AG09319 (cell line): ENCODE results near the gene THEMIS.

Experiments
- DNase-seq: peaks from one replicate; pipeline ENCODE4 v3.0.0-alpha.2; 2010; ENCODE audit warnings: low read depth; ENCODE audit errors: extremely low read depth
- TF ChIP-seq, protein P1 (sequence below): IDR thresholded peaks from 2 replicates; pipeline ENCODE4 v1.5.1; 2011; ENCODE audit warnings: low read depth, mild to moderate bottlenecking, inconsistent platforms, low read length, moderate library complexity

THEMIS gene

DNA sequence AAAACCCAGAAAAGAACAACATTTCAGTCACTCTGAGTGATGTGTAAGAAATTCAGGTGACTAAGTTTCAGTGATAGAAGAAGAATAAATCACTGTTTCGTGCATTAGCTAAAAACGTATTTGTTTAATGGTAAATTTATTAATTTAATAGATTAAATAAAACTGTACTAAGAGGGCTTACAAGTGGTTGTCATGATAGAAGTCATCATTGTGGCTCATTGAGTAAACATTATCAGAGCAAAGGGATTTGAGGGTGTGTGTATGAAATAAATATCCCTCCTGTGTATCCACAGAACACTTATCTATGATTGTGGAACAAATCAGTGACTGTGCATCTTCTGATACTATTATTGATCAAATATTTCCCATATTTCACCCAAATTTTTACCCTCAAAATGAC lies 40.1 kb downstream of the THEMIS start:
- DNase-seq = no peak
- TF ChIP-seq, protein P1, sequence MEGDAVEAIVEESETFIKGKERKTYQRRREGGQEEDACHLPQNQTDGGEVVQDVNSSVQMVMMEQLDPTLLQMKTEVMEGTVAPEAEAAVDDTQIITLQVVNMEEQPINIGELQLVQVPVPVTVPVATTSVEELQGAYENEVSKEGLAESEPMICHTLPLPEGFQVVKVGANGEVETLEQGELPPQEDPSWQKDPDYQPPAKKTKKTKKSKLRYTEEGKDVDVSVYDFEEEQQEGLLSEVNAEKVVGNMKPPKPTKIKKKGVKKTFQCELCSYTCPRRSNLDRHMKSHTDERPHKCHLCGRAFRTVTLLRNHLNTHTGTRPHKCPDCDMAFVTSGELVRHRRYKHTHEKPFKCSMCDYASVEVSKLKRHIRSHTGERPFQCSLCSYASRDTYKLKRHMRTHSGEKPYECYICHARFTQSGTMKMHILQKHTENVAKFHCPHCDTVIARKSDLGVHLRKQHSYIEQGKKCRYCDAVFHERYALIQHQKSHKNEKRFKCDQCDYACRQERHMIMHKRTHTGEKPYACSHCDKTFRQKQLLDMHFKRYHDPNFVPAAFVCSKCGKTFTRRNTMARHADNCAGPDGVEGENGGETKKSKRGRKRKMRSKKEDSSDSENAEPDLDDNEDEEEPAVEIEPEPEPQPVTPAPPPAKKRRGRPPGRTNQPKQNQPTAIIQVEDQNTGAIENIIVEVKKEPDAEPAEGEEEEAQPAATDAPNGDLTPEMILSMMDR = no peak

DNA sequence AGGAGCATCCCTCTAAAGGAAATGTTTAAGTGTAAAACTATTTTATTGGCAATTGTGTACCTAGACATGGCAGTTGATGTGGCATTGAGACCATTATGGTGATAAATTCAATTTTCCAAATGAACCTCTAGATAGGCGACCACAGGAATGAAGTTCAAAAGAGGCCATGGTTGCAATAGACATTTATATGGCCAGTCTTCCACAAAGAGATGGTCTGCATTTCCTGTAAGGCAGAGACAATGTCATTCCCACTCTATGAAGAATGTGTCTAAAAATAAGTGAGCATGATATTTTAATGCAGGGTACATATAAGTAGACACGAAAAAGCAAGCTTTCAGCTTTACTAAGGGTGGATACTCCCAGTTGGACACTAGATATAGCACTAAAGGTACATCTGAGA lies 40.9 kb downstream of the THEMIS start:
- TF ChIP-seq, protein P1 = no peak
- DNase-seq = no peak

DNA sequence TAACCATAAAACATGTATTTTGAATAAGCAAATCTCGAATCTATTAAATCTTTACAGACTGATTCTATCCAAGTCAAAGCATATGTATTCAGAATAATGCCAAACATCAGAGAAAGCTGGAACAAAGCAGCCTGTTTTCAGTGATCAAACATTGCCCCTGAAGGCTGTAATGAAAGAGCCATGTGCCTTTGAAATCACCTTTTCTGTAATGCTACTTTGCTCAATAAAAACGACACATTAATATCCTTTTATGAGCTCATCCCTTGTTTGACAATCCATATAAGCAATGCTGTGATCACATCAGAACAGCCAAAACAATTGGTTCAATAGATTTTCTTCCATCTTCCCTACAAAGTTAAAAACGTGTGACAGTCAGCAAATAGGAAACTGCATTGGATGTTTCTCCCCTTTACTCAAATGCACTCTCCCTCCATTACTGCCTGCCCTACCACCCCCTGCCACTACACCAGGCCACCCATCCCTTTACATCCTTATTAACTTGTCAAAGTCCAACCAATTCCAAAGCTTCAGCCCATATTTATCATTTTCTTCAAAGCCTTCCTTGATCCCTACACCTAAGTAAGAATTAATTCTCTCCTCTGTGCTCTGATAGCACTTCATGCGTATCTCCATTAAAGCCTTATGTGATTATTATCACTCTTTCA lies 42.0 kb downstream of the THEMIS start:
- DNase-seq = no peak
- TF ChIP-seq, protein P1 = no peak

DNA sequence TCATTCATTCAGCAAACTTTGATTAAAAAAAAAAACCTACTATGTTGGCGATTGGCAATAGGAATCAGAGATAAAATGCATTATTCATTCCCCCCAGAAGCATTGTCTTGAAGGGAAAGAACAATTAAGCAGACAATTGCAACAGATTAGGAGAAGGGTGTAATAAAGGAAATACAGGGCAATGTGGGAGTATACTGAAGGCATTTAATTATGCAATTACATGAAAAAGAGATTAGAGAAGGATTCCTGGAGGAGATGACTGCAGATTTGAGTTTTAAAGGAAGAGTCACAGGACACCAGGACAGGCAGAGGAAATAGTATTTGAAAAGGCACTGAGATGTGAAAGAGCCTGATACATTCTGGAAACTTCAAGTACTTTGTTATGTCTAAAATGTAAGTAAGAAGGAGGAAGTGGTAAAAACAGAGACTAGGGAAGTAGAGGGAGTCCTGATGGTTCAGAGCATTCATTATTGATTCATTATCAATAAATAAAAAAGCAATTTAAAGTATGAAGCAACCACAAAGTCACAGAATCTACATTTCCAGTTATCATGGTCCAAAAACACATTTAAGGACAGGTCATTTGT lies 43.7 kb downstream of the THEMIS start:
- no peak for DNase-seq

DNA sequence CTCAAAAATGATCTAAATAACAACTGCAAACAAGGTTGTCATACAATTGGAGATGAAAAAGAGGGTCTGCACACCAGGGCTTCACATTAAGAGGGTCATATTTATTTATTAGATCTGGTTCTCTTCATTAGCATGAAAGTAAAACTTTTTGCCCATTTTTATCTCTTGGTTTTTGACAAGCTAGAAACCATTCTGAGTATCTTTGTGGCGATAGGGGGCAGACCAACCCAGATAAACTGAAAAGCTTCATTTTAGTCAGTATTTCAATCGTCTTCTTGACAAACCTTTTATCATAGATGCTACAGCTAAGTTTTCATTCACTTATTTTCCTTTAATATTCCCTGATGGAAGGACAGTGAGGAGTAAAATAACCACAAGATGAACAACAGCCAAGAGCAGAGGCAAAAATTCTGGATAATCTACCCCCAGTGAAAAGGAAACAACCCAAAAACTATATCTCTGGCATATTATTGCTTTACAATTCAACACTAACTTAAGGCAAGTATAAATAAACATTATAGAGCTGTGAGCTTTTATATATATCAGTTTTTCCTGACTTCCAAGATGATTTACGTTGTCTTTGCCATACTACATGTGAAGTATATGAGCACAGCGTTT lies 45.2 kb downstream of the THEMIS start:
- TF ChIP-seq, protein P1 = peak; percentile 58
- DNase-seq = no peak

More for the DNA sequence above, 43.7 kb downstream of the THEMIS start:
- TF ChIP-seq, protein P1 = no peak

DNA sequence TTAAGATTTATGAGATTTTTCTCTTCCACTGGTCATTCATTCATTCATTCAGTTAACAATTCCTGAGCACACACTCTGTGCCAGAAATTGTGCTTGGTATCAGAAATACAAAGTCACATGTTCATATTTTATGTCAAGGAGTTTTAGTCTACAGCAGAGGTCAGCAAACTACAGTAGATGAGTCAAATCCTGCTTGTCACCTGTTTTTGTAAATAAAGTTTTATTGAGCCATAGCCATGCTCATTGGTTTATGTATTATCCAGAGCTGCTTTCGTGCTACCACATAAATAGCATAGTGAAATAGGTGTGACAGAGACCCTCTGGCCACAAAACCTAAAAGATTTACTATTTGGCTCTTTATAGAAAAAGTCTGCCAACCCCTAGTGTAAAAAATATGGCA lies 46.8 kb downstream of the THEMIS start:
- TF ChIP-seq, protein P1 = no peak
- DNase-seq = no peak

DNA sequence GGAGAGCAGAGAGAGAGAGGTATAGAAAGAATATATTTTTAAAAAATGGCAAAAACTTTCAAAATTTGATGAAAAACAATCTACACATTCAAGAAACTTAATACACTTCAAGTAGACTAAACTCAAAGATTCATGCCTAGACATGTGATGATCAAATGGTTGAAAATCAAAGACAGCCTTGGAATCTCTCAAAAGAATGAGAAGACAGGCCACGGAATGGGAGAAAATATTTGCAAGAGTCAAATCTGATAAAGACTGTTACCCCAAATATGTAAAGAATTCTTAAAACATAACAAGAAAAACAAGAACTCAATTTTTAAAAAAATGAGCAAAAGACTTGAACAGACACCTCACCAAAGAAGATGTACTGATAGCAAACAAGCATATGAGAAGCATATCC lies 49.7 kb downstream of the THEMIS start:
- TF ChIP-seq, protein P1 = no peak
- no peak for DNase-seq
